ENCODE data around the gene GOSR1. TPM values are rescaled to one million over a fixed set of nuclear protein-coding genes. Genes with fewer than 3 reads are reported as not detected.
"Not testable (repeated sequence)": the region's sequence is repeated elsewhere in the genome, so short reads cannot be mapped to it uniquely, and the experiment has no call there.

Gene GOSR1
- total RNA-seq, 1 experiment from 2014 or later: 47.1 TPM

- DNase-seq: no peak
- no peak overlapping the region for H3K27ac Mint-ChIP-seq (ENCODE audit: unreplicated experiment)
- no peaks in the 10 kb centered on the region for H3K9me3 Mint-ChIP-seq (ENCODE audit: low read depth, unreplicated experiment)
- H3K27me3 Mint-ChIP-seq (ENCODE audit: unreplicated experiment): no peaks in the 10 kb centered on the region
- H3K4me3 Mint-ChIP-seq (ENCODE audit: low read depth, unreplicated experiment): no peak overlapping the region
- no peak for TF ChIP-seq CTCF (IDR thresholded peaks at IDR 0.05; ENCODE audit: unreplicated experiment)
- BruUV-seq (replicated peaks): no TSS peak
- peaks cover 12% of the 10 kb centered on the region for H3K36me3 Mint-ChIP-seq (ENCODE audit: insufficient read depth, unreplicated experiment)
- intact Hi-C loops (cut with micrococcal nuclease; ENCODE audit: unreplicated experiment): no loop called here
- H3K4me1 Mint-ChIP-seq (ENCODE audit: low read depth, unreplicated experiment): no peaks in the 10 kb centered on the region
- CTCF ChIA-PET: interaction anchor here (0.7 to 1.2 kb wide), 2 partner anchors 9 to 782 kb away, joined by 3 read pairs; no protein-coding TSS in a partner anchor
Observed at GRCh38 chr17:30526401-30526800, 49.2 kb downstream of the GOSR1 start.

- intact Hi-C loops (cut with micrococcal nuclease; ENCODE audit: unreplicated experiment); H3K36me3 Mint-ChIP-seq (ENCODE audit: insufficient read depth, unreplicated experiment); DNase-seq; H3K9me3 Mint-ChIP-seq (ENCODE audit: low read depth, unreplicated experiment); H3K4me1 Mint-ChIP-seq (ENCODE audit: low read depth, unreplicated experiment); H3K27ac Mint-ChIP-seq (ENCODE audit: unreplicated experiment); H3K4me3 Mint-ChIP-seq (ENCODE audit: low read depth, unreplicated experiment); BruUV-seq (replicated peaks); H3K27me3 Mint-ChIP-seq (ENCODE audit: unreplicated experiment): not testable (repeated sequence)
- CTCF ChIA-PET: interaction anchor here (0.6 kb wide), 3 partner anchors 40 to 486 kb away, joined by 3 to 4 read pairs (median 3); no protein-coding TSS in a partner anchor
Observed at GRCh38 chr17:30528701-30529100, 51.5 kb downstream of the GOSR1 start.

GRCh38 chr17:30530346-30531025 is 53.3 kb downstream of the GOSR1 start:
- intact Hi-C loops (cut with micrococcal nuclease; ENCODE audit: unreplicated experiment): no loop called here
- H3K27me3 Mint-ChIP-seq (ENCODE audit: unreplicated experiment): no peaks in the 10 kb centered on the region
- CTCF ChIA-PET: no interaction called here
- no peaks in the 10 kb centered on the region for H3K4me1 Mint-ChIP-seq (ENCODE audit: low read depth, unreplicated experiment)
- H3K9me3 Mint-ChIP-seq (ENCODE audit: low read depth, unreplicated experiment): no peaks in the 10 kb centered on the region
- no peak for TF ChIP-seq CTCF (IDR thresholded peaks at IDR 0.05; ENCODE audit: unreplicated experiment)
- no peak for DNase-seq
- BruUV-seq (replicated peaks): no TSS peak
- H3K36me3 Mint-ChIP-seq (ENCODE audit: insufficient read depth, unreplicated experiment): no peaks in the 10 kb centered on the region
- no peak overlapping the region for H3K27ac Mint-ChIP-seq (ENCODE audit: unreplicated experiment)
- H3K4me3 Mint-ChIP-seq (ENCODE audit: low read depth, unreplicated experiment): no peak overlapping the region

GRCh38 chr17:30532871-30533270 is 55.7 kb downstream of the GOSR1 start:
- DNase-seq: no peak

More at GRCh38 chr17:30532871-30533270, 55.7 kb downstream of the GOSR1 start:
- Mint-ChIP-seq H3K4me3 (ENCODE audit: low read depth, unreplicated experiment) (no peak overlapping the region), H3K27me3 (ENCODE audit: unreplicated experiment) (no peaks in the 10 kb centered on the region), H3K27ac (ENCODE audit: unreplicated experiment) (no peak overlapping the region), H3K36me3 (ENCODE audit: insufficient read depth, unreplicated experiment) (no peaks in the 10 kb centered on the region), H3K9me3 (ENCODE audit: low read depth, unreplicated experiment) (no peaks in the 10 kb centered on the region), H3K4me1 (ENCODE audit: low read depth, unreplicated experiment) (no peaks in the 10 kb centered on the region)
- no peak for TF ChIP-seq CTCF (IDR thresholded peaks at IDR 0.05; ENCODE audit: unreplicated experiment)
- CTCF ChIA-PET: no interaction called here
- intact Hi-C loops (cut with micrococcal nuclease; ENCODE audit: unreplicated experiment): no loop called here
- no TSS peak for BruUV-seq (replicated peaks)
